Kidney tubule cell (primary cell): Measurements from ENCODE around the gene GBP4.

Source experiments
- DNase-seq: peaks from one replicate; pipeline ENCODE4 v3.0.0-alpha.2; 2018; ENCODE audit warnings: low spot score

The GBP4 gene

DNA sequence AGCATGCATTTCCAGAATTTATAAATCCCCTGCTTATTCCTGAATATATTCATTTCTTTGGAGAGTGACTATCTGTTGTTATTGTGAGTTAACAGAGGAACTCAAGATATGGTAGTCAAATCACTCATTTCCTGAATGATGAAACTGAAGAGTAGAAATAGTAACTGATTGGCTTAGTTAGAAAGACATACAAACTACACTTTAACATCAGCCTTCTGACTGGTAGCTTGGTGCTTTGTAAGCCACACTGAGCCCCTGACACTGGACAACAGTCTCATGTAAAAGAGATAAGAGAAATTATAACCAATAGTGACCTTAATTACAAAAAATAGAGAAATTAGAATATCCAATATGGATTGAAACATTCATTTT is 27.7 kb downstream of the GBP4 start:
- DNase-seq = no peak

GRCh38 chr1:89170170-89171066 is 28.3 kb downstream of the GBP4 start:
- no peak for DNase-seq

- no peak for DNase-seq
Measured at GRCh38 chr1:89169166-89169565, 29.6 kb downstream of the GBP4 start.

DNA sequence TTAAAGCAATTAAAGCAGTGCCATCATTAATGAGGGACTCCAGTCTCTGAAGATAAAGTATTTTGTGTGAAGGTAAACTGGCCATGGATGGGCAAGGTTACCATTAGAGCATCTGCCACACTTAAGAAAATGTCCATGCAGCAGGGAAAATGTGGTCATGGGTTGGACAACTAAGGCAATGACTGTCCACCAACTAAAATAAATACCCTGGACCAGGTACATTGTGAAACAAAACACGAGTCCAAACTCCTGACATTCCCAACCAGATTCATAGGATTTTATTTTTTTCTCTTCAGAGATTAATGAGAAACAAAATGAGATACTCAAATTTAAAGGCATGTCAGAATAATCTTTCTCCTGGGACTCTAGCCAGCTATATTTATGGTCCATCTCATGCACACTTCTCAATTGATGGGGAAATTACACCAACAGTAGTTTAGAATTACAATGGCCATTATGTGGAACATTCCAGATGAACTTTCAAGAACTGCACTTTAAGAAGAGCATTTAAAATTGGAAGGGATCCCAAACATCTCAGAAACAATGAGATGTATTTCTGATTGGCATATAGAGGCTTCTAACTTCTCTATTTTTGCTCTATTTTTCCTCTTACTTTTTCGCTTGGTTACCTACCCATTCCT is 31.0 kb downstream of the GBP4 start:
- DNase-seq = no peak

- DNase-seq = no peak
Measured at GRCh38 chr1:89166705-89167104, 32.0 kb downstream of the GBP4 start.

DNA sequence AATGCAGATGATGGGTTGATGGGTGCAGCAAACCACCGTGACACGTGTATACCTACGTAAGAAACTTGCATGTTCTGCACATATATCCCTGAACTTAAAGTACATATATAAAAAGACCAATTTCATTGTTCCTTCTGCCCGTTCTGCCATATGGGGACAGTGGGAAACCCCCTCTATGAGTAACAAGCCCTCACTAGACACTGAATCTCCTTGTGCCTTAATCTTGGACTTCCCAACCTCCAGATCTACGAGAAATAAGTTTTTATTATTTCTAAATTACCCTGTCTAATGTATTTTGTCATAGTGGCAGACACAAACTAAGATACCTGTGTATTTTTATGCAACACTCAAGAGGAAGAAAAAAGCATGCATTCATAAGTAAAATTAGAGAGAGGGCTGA is 32.9 kb downstream of the GBP4 start:
- no peak for DNase-seq

DNA sequence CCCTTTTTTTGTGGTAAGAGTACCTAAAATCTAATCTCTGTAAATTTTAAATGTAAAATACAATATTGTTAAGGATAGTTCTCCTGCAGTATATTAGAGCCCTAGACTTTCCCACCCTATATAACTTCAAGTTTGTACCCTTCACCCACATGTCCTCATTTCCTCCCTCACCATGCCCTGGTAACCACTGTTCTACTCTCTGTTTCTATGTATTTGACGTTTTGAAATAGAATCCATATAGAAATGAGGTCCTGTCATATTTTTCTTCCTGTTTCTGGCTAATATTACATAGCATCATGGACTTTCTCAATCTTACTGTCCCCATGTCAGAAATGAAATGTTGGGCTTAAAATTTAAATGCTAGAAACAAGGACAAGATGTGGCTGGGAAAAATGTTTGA is 47.7 kb downstream of the GBP4 start:
- DNase-seq = no peak

DNA sequence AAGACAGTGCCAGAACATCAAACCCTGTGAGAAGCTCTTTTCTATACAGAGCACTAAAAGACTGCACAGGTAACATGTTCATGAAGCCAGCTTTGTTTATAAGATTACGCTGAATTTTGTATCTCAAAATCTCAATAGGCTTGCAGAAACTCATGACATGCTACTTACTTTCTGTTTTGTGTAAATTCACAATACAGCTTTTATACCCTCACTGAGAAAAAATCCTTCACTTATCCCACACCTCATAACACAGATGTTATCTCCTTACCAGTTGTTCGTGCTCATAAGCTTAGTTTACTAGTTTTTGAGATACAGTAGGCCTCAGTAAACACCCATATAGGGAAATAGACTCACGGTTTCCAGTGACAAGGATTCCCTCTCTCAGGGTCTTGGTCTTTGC is 48.8 kb downstream of the GBP4 start:
- DNase-seq = no peak

DNA sequence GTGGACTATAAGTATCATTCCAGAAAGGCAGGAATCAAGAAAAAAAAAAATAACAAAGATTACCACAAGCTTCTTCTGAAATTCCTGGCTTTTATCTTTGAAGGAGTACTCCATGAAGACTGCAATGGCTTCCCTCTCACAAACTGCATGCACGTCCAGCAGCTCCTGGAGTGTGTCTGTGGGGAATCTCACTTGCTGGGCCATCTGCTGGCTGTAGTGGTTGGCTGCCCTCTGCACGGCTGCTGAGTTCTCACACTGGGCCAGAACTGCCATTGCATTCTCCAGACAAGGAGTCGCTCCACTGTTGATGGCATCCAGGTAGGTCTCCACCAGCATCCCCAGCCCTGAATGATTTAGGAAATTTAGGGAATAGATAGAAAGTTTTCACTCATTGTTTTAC is 49.5 kb downstream of the GBP4 start:
- DNase-seq = peak; percentile 26

DNA sequence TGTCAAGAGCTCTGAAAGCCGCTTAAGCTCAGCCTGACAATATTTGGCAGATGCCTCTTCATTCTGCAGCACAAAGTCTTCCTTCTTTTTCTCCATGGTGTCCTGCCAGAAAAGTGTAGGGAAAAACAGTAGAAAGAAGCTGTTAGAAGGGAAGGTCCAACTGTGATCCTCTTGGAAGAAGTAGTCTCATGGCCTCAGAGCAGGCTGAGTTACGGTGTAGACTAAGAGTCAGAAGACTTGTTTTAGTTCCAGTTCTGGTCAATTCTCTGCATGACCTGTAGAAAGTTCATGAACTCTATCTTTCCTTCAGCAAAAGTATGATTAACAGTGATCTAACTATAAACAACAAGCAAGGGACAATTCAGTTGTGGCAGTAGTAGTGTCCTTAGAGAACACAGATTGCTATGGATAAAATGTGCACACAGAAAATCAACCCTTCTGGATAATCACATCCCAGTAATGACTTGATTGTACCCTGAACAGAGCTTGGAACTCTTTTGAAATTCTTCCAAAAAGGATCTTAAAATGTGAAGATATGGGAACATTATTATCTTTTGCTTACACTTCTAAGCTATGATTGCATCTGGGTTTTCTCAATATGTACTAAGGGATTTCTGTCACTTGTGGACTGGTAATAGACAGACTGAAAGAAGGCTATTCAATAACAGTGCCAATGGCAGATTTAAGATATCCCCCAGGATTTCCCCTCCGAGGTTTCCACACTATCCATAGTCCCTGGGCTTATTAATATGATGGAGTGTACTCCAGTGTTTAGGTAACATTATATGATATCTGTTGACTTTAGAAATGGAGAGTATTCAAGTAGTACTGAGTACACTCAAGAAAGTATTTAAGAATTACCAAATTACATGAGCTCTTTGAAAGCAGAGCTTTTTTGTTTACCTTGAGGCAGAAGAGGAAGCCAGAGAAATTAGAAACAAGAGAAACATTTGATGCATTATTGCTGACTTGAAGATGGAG is 50.8 kb downstream of the GBP4 start:
- no peak for DNase-seq

GRCh38 chr1:89146721-89147120 is 52.0 kb downstream of the GBP4 start:
- no peak for DNase-seq

GRCh38 chr1:89143484-89143883 is 55.3 kb downstream of the GBP4 start:
- DNase-seq = no peak

DNA sequence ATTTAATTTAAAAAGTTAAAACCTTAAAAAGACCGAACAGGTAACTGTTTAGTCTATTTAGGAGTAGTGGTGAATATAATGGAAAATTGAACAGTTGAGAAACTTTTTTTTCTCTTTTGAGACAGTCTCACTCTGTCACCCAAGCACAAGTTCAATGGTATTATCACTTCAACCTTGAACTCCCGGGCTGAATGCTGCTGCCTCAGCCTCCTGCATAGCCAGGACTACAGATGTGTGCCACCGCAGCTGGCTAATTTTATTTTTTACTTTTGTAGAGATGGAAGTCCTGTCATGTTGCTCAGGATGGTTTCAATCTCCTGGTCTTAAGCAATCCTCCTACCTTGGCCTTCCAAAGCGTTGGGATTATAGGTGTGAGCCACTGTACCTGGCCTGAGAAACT is 56.6 kb downstream of the GBP4 start:
- no peak for DNase-seq

- DNase-seq = no peak
Measured at GRCh38 chr1:89133747-89134146, 65.0 kb downstream of the GBP4 start.
